ENCODE measurements around the gene BAHCC1. TPM values are rescaled to one million over a fixed set of nuclear protein-coding genes. Genes with fewer than 3 reads are reported as not detected.

BAHCC1 gene
- total RNA-seq, 1 donor from 2014 or later: 3.4 TPM

DNA sequence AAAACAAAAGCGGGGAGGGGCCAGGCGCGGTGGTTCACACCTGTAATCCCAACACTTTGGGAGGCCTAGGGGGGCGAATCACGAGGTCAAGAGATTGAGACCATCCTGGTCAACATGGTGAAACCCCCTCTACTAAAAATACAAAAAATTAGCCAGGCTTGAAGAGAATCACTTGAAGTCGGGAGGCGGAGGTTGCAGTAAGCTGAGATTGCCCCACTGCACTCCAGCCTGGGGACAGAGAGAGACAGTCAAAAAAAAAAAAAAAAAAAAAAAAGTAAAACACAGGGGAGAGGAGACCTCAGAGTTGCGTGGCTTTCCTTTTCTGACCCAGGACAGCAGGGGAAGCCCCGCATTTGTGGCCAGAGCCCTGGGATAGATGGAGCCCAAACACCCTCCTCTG lies 97.4 kb downstream of the BAHCC1 start:
- no peak overlapping the region for H2AFZ ChIP-seq (replicated peaks)
- H4K20me1 ChIP-seq (ENCODE audit: low read depth): no peaks in the 10 kb centered on the region
- Mint-ChIP-seq H3K4me1 (peaks cover 44% of the 10 kb centered on the region), H3K36me3 (no peaks in the 10 kb centered on the region), H3K4me3 (no peak overlapping the region), H3K9me3 (no peaks in the 10 kb centered on the region), H3K27me3 (ENCODE audit: insufficient read depth, low read depth) (no peaks in the 10 kb centered on the region), H3K27ac (no peak overlapping the region)
- H3K4me3 ChIP-seq: no peak overlapping the region
- peaks cover 22% of the 10 kb centered on the region for H3K27me3 ChIP-seq
- no peak for DNase-seq (ENCODE audit: low spot score)
- peaks cover 25% of the 10 kb centered on the region for H3K4me1 ChIP-seq
- no peak overlapping the region for H3K9ac ChIP-seq
- H3K9me3 ChIP-seq (ENCODE audit: low read depth): no peaks in the 10 kb centered on the region
- TF ChIP-seq, protein P1, sequence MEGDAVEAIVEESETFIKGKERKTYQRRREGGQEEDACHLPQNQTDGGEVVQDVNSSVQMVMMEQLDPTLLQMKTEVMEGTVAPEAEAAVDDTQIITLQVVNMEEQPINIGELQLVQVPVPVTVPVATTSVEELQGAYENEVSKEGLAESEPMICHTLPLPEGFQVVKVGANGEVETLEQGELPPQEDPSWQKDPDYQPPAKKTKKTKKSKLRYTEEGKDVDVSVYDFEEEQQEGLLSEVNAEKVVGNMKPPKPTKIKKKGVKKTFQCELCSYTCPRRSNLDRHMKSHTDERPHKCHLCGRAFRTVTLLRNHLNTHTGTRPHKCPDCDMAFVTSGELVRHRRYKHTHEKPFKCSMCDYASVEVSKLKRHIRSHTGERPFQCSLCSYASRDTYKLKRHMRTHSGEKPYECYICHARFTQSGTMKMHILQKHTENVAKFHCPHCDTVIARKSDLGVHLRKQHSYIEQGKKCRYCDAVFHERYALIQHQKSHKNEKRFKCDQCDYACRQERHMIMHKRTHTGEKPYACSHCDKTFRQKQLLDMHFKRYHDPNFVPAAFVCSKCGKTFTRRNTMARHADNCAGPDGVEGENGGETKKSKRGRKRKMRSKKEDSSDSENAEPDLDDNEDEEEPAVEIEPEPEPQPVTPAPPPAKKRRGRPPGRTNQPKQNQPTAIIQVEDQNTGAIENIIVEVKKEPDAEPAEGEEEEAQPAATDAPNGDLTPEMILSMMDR (IDR thresholded peaks at IDR 0.05): no peak
- TF ChIP-seq EZH2phosphoT487 (IDR thresholded peaks at IDR 0.05) (no peak), EZH2 (IDR thresholded peaks at IDR 0.05) (no peak)
- no peaks in the 10 kb centered on the region for H3K36me3 ChIP-seq
- no peak overlapping the region for H3K4me2 ChIP-seq
- H3K79me2 ChIP-seq (ENCODE audit: low read depth): no peaks in the 10 kb centered on the region
- H3K27ac ChIP-seq: no peak overlapping the region
- peaks cover 20% of the 10 kb centered on the region for H3F3A ChIP-seq (ENCODE audit: low read depth)

DNA sequence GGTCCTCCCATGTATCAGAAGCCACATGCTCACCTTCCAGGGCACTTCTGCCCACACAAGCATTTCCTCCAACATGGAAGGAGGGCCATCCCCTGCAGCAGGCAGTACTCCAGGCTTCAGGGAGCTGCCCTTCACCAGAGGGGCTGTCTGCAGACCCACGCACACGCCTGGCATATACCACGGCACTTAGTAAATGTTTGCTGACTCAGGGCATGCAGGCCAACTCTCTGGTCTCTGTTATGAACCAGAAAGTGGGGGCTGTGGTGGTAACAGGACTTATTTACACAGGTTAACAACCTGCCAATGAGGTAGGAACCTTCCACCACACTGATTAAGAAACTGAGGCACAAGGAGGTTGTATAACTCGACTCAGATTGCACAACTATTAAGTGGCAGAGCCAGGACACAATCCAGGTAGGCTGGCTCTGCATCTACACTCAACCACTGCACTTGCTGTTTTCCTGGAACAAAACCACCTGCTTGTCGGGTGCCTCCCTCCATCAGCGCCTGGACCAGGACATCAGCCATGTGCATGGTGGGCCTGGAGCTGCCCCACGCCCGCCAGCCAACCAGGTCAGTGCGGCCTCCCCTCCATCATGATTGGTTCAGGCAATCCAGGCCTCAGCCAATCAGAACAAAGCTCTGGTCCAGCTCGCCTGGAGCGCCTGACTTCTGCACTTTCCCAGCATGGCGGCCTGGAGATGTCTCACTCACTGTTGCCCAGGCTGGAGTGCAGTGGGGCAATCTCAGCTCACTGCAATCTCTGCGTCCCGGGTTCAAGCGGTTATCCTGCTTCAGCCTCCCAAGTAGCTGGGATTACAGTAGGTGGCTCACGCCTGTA lies 98.2 kb downstream of the BAHCC1 start:
- Histone ChIP-seq H3K27me3 (peaks cover 19% of the 10 kb centered on the region), H3K4me1 (peaks cover 20% of the 10 kb centered on the region), H3F3A (ENCODE audit: low read depth) (peaks cover 20% of the 10 kb centered on the region), H3K27ac (no peak overlapping the region), H4K20me1 (ENCODE audit: low read depth) (no peaks in the 10 kb centered on the region), H3K4me3 (no peak overlapping the region), H3K9me3 (ENCODE audit: low read depth) (no peaks in the 10 kb centered on the region), H3K4me2 (no peak overlapping the region), H3K36me3 (no peaks in the 10 kb centered on the region), H3K79me2 (ENCODE audit: low read depth) (no peaks in the 10 kb centered on the region), H2AFZ (replicated peaks) (no peak overlapping the region), H3K9ac (no peak overlapping the region)
- no peaks in the 10 kb centered on the region for H3K36me3 Mint-ChIP-seq
- H3K4me1 Mint-ChIP-seq: peaks cover 44% of the 10 kb centered on the region
- TF ChIP-seq, protein P1 (IDR thresholded peaks at IDR 0.05): no peak
- TF ChIP-seq EZH2 (IDR thresholded peaks at IDR 0.05): no peak
- TF ChIP-seq EZH2phosphoT487 (IDR thresholded peaks at IDR 0.05): no peak
- no peaks in the 10 kb centered on the region for H3K9me3 Mint-ChIP-seq
- H3K27me3 Mint-ChIP-seq (ENCODE audit: insufficient read depth, low read depth): peaks cover 5% of the 10 kb centered on the region
- H3K27ac Mint-ChIP-seq: no peak overlapping the region
- H3K4me3 Mint-ChIP-seq: peak overlapping the region; percentile 52
- DNase-seq (ENCODE audit: low spot score): no peak

DNA sequence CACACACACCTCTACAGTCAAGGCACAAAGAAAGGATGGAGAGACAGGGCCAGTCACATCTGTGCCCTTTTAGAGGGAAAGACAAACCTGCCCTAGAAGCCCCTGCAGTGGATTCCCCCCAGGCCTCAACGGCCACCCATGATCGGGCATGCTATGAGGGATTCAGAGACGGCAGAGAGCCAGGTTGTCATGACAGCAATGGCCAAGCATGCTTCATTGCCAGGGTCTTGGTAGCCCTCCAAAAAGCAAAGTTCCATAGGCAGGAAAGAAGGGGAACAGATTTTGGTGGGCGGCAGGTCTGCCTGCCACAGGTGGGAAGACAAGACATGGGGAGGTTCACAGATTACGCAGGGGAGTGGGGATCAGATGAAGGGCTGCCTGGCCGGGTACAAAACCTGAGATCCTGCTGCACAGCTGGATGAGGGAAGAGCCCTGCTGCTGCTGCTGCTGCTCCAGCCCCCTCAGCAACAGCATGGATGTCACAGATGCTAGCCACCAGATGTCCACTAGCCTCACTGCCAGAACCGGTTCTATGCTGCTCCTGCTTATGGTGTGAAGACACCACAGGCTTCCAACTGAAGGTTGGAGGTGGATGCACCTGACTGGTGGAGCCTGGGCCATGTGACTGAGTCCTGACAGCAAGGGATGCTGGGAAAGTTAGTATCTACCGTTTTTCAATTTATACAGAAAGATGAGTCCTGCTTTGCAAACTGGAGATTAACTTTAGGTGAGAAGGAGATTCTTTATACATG lies 99.5 kb downstream of the BAHCC1 start:
- no peaks in the 10 kb centered on the region for H4K20me1 ChIP-seq (ENCODE audit: low read depth)
- Mint-ChIP-seq H3K9me3 (no peaks in the 10 kb centered on the region), H3K36me3 (no peaks in the 10 kb centered on the region), H3K4me3 (peak overlapping the region; percentile 19), H3K27ac (peak overlapping the region; percentile 91), H3K27me3 (ENCODE audit: insufficient read depth, low read depth) (peaks cover 5% of the 10 kb centered on the region), H3K4me1 (peaks cover 34% of the 10 kb centered on the region)
- H2AFZ ChIP-seq (replicated peaks): no peak overlapping the region
- H3K9ac ChIP-seq: no peak overlapping the region
- H3K36me3 ChIP-seq: no peaks in the 10 kb centered on the region
- no peak overlapping the region for H3K4me3 ChIP-seq
- H3K27ac ChIP-seq: no peak overlapping the region
- no peaks in the 10 kb centered on the region for H3K79me2 ChIP-seq (ENCODE audit: low read depth)
- no peak overlapping the region for H3K4me2 ChIP-seq
- peaks cover 6% of the 10 kb centered on the region for H3K4me1 ChIP-seq
- TF ChIP-seq EZH2 (IDR thresholded peaks at IDR 0.05) (no peak), EZH2phosphoT487 (IDR thresholded peaks at IDR 0.05) (no peak)
- TF ChIP-seq, protein P1 (IDR thresholded peaks at IDR 0.05): no peak
- H3F3A ChIP-seq (ENCODE audit: low read depth): peaks cover 15% of the 10 kb centered on the region
- peaks cover 17% of the 10 kb centered on the region for H3K27me3 ChIP-seq
- DNase-seq (ENCODE audit: low spot score): peak; percentile 10
- H3K9me3 ChIP-seq (ENCODE audit: low read depth): no peaks in the 10 kb centered on the region

Measured in neural progenitor cell (in vitro differentiated cells).